OCI-LY3 (cell line): ENCODE measurements around the gene RFC2.

ENCODE experiments used
- EZH2phosphoT487 ChIP-seq: fragments of 200-600 bp; shearing (Covaris generic); IDR thresholded peaks from 2 replicates; pipeline ENCODE4 v1.6.1; 2018; ENCODE audit warnings: antibody characterized with exemption, mixed run types, low read depth
- TF ChIP-seq, protein P1 (sequence below): fragments of 200-600, 300-600 bp; sonication (generic); IDR thresholded peaks from 2 replicates; pipeline ENCODE4 v1.5.1; 2014; ENCODE audit warnings: antibody characterized with exemption, low read length, low read depth

DNA sequence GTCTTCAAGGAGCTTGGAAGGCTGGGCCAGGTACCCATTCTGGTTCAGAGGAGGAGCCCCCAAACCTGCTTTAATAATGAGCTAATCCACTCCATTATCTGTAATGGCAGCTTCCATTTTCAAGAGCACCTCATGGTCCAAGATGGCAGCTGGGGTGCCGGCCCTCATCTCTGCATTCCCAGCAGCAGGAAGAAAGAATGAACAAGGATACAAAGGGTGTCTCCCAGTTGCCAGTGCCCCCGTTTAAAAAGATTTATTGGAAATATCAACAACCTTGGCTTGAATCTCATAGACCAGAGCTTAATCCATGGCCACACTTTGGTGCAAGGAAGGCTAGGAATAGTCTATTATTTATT is 35.9 kb downstream of the RFC2 start:
- TF ChIP-seq, protein P1, sequence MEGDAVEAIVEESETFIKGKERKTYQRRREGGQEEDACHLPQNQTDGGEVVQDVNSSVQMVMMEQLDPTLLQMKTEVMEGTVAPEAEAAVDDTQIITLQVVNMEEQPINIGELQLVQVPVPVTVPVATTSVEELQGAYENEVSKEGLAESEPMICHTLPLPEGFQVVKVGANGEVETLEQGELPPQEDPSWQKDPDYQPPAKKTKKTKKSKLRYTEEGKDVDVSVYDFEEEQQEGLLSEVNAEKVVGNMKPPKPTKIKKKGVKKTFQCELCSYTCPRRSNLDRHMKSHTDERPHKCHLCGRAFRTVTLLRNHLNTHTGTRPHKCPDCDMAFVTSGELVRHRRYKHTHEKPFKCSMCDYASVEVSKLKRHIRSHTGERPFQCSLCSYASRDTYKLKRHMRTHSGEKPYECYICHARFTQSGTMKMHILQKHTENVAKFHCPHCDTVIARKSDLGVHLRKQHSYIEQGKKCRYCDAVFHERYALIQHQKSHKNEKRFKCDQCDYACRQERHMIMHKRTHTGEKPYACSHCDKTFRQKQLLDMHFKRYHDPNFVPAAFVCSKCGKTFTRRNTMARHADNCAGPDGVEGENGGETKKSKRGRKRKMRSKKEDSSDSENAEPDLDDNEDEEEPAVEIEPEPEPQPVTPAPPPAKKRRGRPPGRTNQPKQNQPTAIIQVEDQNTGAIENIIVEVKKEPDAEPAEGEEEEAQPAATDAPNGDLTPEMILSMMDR: no peak
- TF ChIP-seq EZH2phosphoT487: no peak
